Kidney capillary endothelial cell (primary cell): ENCODE measurements around the gene DMD.
"Not testable (repeated sequence)": the region's sequence is repeated elsewhere in the genome, so short reads cannot be mapped to it uniquely, and the experiment has no call there.

ENCODE experiments used
- DNase-seq: peaks from one replicate; pipeline ENCODE4 v3.0.0-alpha.2; 2018; ENCODE audit warnings: low spot score

DMD gene

DNA sequence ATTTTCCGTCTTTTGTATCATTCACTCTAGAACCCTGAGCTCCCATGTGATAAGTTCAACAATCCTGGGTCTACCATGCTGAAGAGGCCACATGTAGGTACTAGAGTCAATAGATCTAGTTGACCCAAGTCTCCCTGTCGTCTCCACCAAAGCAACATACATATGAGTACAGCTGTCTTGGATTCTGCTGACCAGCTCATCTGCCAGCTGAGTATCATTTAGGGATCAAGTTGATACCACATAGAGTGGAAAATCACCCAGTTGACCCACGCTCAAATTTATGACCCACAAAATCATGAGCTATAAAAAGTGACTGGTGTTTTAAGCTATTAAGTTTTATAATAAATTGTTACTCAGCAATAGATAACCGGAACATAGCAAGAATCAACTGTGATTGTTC is 61.8 kb downstream of the DMD start:
- no peak for DNase-seq

DNA sequence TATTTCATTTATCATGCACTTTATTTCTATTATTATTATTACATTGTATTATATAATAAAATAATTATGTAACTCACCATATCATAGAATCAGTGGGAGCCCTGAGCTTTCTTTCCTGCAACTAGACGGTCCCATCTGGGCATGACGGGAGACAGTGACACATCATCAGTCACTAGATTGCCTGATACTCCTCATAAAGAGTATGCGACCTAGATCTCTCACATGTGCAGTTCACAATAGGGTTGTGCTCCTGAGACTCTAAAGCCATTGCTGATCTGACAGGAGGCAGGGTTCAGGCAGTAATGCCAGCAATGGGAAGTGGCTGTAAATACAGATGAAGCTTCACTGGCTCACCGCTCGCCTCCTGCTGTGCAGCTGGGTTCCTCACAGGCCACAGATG is 62.3 kb downstream of the DMD start:
- no peak for DNase-seq

DNA sequence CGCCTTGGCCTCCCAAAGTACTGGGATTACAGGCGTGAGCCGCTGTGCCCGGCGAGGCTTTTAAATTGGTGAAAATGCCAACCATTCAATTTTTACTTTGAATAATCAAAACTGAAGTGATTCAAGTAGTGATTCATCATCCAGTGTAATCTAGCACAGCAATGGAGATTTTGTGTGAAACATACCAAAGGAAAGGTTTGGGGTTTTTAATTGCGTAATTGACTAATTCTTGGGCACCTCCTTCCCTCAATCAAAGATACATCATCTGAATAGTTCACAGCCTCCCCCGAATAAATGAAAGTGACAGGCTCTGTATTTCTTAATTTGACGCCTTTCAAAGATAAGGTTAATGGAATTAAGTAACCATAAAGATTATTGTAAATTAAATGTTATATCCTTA is 69.0 kb downstream of the DMD start:
- DNase-seq, result no peak

DNA sequence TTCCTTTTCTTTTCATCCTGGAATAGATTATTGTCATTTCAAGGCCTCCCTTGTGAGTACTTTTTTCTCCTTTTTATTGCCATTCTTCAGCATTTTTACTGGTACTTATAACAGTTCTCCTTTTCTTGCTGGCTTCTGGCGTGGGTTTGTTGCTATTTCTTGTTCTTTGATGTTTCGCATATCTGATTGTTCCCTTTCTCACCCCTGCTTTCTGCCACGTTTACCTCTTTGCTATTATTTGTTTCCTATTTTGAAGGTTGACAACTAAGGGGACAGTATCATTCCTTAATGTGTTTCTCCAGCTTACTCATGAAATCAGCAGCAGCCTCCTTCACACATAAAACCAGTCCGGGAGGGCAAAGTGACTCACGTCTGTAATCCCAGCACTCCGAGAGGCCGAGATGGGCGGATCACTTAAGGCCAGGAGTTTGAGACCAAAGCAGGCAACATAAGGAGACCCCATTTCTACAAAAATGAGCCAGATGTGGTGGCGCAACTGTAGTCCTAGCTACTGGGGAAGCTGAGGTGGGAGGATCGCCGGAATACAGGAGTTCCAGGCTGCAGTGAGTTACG is 72.6 kb downstream of the DMD start:
- no peak for DNase-seq

- DNase-seq, result no peak
Measured at GRCh38 chrX:33134164-33134563, 77.2 kb downstream of the DMD start.

GRCh38 chrX:33133320-33133719 is 78.0 kb downstream of the DMD start:
- no peak for DNase-seq

DNA sequence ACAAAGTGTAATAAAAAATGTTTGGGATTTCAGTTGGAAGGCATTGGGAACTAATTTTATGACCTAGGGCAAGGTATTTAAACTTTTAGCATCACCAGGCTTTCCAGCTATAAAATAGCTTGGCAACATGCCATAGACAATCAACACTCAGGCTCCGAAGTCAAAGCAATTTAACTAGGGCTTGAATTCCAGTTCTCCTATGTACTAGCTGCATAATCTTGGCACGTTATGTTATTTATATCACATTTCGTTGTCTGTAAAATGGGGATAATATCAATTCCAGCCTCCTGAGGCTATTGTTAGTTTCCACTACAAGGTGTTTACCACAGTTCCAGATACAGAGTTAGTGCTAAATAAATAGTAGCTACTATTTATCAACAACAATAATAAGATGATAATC is 78.8 kb downstream of the DMD start:
- DNase-seq, result no peak

GRCh38 chrX:33129607-33130006 is 81.7 kb downstream of the DMD start:
- no peak for DNase-seq

- DNase-seq, result no peak
Measured at GRCh38 chrX:33128048-33128805, 83.1 kb downstream of the DMD start.

DNA sequence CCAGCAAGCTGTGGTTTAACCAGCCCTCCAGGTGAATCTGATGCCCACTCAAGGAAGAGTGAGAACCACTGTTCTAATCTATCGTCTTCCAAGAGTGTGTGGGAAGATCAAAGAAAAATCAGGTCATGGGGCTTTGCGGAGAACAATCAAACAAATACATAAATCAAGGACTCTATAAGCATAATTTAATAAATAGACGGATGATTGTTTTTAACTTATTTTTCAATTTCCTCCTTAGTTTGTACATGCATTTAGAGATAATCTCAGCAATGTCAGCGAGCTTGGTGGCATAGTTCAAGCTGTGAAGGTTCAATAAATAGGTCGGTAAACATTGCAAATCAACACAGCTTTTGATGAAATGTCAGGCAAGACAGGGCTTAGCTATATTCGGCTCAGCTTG is 84.9 kb downstream of the DMD start:
- DNase-seq, result no peak

DNA sequence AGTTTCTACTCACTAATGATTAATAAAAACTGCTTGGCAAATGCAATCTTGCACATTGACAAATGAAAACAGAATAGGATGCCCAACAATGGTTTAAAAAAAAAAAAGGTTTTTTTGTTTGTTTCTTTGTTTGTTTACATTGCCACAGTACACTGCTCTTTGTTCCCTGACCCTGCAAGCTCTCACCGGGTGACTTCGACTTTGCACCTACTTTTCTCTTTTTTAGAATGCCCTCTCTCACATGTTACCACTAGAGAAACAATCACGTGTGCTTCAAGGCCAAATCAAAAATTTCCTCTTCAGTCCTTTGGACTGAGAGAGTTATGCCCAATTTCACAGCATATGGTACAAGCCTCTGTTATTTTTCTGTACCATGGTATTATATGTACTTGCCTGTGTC is 101.5 kb downstream of the DMD start:
- no peak for DNase-seq

DNA sequence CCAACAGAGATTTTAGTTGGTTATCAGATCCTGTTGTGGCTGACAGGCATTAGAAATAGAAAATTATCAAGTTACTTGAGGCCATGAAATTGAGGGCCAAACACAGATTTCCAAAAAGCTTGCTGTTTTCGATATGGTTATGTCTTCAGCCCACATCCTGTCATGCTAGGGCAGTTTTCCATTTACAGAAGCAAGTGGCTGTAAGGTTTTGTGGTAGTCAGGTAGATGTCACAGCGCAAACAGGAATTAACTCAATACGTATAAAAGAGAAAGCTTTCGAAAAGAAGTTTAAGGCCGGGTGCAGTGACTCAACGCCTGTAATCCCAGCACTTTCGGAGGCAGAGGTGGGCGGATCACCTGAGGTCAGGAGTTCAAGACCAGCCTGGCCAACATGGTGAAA is 104.6 kb downstream of the DMD start:
- DNase-seq, result no peak

GRCh38 chrX:33095079-33095478 is 116.3 kb downstream of the DMD start:
- no peak for DNase-seq

DNA sequence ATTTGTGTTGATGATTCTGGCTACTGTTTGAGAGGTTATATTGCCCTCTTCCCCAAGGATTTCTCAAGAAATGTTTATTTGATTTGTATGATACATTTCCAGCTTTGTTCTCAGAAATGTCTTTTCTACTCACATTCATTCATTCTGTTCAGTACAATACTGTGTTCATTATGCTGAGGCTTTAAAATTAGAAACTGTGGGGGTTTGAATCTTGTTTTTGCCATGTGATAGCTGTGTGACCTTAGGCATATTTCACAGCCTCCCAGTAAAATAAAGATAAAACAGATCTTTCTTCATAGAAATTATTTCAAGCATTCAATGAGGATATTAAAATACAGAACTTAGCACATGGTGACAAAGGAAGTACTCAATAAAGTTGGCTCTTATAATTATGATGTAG is 123.9 kb downstream of the DMD start:
- DNase-seq, result no peak

GRCh38 chrX:33086886-33087285 is 124.5 kb downstream of the DMD start:
- DNase-seq, result no peak

- DNase-seq, result no peak
Measured at GRCh38 chrX:33082371-33082770, 129.0 kb downstream of the DMD start.

DNA sequence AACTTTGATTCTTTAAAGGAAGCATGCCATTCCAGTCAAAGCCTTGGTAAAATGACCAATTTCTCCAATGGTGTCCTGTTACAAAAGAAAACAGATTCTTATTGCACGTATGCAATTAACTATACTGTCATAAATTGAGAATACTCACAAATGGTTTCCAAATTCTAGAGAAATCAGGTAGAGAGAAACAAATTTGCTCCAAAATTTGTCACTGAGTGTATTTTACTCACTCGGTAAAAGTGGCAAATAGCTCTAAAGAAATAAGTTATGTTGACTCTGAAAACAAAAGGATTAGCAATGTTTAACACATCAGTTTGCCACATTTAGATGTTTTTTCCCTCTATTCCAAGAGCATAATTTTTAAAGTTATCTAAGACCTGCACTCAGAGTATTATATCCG is 133.1 kb downstream of the DMD start:
- no peak for DNase-seq

DNA sequence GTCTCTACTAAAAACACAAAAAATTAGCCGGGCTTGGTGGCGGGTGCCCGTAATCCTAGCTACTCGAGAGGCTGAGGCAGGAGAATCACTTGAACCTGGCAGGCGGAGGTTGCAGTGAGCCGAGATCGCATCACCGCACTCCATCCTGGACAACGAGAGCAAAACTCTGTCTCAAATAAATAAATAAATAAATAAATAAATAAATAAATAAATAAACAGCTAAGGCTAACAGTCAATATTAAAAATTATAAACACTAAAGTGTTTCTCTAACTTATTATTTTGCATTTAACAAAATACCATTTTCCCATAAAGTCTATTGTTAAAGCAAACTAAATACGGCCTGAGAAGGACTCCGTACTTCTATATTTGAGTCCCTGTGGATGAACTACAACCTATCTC is 137.7 kb downstream of the DMD start:
- DNase-seq, result not testable (repeated sequence)

- DNase-seq, result no peak
Measured at GRCh38 chrX:33065415-33065814, 145.9 kb downstream of the DMD start.

GRCh38 chrX:33062041-33062440 is 149.3 kb downstream of the DMD start:
- DNase-seq, result no peak

DNA sequence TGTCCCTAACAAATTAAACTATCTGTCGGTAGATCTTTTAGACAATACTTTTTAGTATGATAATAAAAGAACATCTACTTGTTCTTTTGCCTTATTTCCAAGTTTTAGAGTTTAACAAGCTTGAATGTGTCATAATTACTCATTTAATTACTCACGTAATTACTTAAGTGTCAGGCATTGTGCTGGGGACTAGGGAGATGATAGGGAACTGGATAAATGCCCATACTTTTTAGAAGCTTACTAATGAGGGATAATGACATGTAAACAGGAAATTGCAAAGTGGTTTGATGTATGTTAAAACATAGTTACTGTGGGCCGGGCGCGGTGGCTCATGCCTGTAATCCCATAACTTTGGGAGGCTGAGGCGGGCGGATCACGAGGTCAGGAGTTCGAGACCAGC is 158.3 kb downstream of the DMD start:
- DNase-seq, result no peak

DNA sequence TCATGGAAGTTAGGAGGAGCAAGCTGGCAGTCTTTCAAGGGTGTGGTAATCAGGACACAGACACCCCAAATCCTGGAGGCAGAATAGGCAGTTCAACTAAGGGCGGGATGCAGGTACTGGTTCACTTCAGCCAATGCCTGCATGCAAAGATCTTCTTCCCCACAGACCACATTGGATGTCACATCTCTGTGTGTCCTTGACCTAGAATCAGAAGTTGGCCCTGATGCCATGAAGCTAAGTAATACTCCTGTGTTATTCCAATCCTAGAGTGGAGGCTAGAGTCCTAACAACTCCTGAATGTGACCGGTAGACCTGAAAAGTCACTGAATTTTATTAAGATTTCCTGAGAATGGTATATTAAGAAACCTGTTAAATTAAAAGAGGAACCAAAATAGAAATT is 165.5 kb downstream of the DMD start:
- DNase-seq, result no peak

DNA sequence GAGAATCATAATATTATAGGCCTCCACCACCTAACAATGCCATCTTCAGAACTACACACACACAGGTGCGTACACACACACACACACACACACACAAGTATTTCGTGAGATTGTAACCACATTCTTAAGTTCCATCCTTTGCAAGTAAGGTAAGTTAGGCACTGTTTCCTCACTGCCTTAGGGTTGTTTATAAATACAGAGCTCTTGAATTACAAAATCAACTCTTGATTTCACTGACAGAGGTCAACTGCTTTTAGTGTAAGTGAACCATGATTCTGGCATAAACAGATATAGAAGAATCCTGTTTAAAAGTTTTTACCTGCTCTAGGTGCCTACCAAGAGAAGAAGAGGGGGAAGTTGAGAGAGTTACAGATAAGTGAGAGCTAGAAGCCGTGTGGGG is 166.1 kb downstream of the DMD start:
- DNase-seq, result no peak

DNA sequence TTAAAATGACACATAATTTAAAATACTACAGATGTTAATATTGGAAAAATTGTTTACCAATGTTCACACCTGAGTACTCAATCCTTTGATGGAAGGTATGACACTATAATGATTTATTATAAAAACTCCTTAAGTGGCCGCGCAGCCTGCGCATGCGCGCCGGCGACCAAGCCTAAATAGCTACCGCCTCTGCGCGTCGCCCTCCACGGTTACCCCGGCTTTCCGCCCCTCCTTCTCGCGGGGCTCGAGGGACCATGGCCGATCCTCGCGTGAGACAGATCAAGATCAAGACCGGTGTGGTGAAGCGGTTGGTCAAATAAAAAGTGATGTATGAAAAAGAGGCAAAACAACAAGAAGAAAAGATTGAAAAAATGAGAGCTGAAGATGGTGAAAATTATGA is 170.2 kb downstream of the DMD start:
- no peak for DNase-seq
